ENCODE measurements around the gene ACP4. TPM values are rescaled to one million over a fixed set of nuclear protein-coding genes. Genes with fewer than 3 reads are reported as not detected.
"Not testable (repeated sequence)": the region's sequence is repeated elsewhere in the genome, so short reads cannot be mapped to it uniquely, and the experiment has no call there.

ACP4 gene
- total RNA-seq, 1 donor from 2014 or later: not detected

DNA sequence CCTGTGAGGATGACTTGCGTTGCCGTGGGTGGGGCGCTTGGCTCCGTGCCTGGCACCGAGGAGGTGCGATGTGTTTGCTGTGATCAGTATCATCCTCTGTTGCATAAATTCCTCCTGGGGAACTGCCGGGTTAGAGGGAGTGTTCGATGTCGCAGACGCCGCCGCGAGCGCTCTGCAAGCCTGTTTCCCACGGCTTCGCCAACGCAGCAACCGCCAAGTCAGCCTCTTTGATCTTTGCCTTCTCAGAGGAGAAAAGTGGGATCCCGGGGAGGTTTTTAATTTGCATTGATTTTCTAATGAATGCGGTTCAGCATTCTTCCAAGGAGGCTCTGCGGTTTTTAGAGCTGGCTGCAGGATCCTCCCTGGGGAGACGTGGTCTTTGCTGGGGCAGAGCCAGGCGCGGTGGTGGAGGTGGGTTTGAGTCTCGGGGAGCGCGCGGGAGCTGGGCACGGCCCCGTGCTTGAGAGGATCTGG lies 12.3 kb upstream of the ACP4 start:
- no peak for DNase-seq

- no peak for DNase-seq
Observed at GRCh38 chr19:50778906-50779430, 11.2 kb upstream of the ACP4 start.

DNA sequence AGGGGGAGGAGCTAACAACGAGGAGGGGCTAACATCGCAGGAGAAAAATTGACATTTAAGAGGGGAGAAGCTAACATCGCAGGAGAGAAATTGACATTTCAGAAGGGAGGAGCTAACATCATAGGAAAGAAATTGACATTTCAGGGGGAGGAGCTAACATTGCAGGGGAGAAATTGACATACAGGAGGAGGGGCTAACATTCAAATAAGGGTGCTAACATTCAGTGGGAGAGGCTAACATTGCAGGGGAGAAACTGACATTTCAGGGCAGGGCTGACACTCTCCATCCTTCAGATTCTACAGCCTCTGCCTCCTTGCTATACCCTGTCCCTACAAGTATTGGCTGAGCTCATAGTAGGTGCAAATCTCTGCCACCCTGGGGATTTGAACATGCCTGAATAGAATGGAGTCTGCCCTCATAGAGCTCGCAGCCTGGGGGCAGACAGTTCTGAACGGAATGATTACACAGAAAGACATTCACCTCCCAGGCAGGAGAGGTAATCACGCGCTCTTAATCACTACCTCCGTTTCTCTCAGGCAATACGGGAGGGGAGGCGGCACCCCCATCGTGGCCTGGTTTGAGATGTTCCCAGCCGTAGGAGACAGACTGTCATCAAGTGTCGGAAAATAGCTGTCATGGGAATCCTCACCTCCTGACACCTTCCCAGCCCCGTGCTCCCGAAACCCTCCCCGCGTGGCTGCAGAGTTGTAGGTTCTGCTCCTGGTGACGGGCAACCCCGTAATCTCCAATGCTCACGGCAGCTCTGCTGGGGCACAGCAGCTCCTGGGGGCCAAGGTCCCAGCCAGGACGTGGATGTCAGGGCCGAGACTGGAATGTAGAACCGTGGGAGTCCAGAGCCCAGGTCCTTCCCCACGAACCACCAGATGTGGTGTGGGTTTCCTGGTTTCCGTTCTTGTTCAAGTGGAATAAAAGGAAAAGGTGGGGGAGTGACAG lies 10.4 kb upstream of the ACP4 start:
- DNase-seq: no peak

DNA sequence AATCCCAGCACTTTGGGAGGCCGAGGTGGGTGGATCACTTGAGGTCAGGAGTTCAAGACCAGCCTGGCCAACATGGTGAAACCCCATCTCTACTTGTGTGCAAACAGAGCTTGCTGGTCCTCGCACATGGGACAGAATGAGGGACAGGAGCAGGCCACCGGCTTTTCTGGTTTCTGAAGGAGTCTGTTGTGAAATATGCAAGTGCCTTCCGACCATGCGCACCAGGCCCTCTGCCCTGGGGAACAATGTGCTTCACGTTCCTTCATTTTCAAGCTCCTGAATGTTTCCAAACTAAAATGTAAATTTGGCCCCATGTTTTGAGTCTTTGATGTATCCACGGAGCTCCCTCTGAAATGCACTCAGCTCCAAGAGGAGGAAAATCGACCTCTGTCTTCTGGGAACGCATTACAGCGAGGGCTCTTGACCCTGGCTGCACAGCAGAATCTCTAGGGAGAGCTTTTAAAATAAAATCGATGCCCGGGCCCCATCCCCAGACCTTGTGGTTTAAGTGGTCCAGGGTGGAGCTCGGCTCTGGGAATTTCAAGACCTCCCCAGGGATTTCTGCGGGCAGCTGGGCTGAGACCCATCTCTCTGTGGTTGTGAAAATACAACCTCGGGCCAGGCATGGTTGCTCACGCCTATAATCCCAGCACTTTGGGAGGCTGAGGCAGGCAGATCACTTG lies 9.3 kb upstream of the ACP4 start:
- DNase-seq: no peak

DNA sequence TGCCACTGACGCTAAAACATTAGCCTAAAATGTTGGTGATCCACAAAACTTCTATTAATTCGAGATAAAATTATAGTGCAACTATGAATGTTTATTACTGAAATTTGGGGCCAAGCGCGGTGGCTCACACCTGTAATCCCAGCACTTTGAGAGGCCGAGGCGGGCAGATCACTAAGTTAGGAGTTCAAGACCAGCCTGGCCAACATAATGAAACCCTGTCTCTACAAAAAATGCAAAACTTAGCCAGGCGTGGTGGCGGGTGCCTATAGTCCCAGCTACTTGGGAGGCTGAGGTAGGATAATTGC lies 6.4 kb upstream of the ACP4 start:
- not testable (repeated sequence) for DNase-seq

GRCh38 chr19:50784710-50785109 lies 5.5 kb upstream of the ACP4 start:
- DNase-seq: no peak

DNA sequence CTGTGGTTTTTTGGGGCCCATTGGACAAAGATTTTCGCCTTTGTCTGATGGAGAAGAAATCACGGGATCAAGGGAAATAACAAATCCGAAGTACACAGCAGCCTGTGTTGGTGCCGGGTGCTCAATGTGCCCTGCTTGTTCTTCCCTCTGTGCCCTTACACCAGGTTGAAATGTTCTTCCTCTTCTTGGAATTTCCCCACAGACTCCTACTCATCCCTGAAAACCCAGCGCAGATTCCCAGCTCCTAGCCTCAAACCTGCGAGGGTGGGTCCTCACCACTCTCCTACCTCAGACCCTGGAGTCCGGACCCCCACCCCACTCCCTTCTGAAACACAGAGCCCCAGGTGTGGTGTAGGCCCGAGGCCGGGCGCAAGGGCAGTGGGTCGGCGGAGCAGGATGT lies 4.9 kb upstream of the ACP4 start:
- no peak for DNase-seq

GRCh38 chr19:50790922-50791467 lies 780 bp downstream of the ACP4 start:
- DNase-seq: no peak

GRCh38 chr19:50791594-50792271 lies 1.5 kb downstream of the ACP4 start:
- no peak for DNase-seq

GRCh38 chr19:50792272-50793250 lies 2.3 kb downstream of the ACP4 start:
- DNase-seq: no peak

GRCh38 chr19:50793558-50794065 lies 3.4 kb downstream of the ACP4 start:
- DNase-seq: no peak

DNA sequence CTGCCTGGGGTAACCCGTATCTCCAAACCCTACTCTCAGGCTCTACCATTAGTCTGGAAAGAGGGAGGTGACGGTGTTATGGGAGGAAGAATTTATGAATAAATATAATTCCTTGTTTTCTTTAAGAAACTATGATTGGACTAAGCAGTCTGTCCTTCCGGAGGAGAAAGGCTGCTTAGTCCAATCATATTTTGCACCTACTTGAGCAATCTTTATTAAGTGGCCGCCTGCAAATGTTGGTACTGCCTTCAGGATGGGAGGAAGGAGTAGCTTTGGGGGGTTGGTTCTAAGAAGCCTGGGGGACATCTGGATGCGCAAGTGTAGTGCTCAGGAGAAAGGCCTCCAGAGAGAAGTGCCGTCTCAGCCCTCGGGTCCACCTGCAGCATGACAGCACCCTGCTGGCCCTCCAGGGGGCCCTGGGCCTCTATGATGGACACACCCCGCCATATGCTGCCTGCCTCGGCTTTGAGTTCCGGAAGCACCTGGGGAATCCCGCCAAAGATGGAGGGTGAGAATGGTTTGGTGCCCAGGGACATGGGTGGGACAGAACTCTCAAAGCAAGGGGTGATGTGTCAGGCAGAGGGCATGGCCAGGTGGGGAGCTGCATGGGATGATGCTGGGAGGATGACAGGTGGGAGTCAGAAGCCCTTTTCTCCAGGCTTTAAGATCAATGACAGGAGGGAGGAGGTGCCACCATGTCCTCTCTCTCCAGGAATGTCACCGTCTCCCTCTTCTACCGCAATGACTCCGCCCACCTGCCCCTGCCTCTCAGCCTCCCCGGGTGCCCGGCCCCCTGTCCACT lies 4.1 kb downstream of the ACP4 start:
- no peak for DNase-seq

- no peak for DNase-seq
Observed at GRCh38 chr19:50794876-50795663, 4.9 kb downstream of the ACP4 start.

- no peak for DNase-seq
Observed at GRCh38 chr19:50795664-50796073, 5.5 kb downstream of the ACP4 start.

DNA sequence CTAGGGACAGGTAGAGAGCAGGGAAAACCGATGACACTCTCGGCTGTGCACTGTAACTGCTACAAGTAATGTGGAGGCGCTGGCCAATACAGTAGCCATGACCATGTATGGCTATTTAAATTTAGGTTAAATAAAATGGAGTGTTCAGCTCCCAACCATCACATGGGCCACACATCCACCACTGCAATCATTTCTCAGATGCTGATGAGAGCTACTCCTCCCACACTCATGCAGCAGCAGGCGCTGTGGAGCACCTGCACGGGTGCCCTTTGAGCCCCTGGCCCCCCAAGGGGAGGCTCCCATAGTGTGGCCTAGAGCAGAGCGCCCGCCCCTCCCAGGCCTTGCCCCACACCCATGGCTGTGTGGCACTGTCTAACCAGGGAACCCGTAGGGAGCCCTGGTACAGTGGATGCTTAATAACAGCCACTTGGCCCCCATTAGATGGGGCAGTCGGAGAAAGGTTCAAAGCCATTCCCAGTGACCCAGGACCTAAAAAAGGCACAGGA lies 6.0 kb downstream of the ACP4 start:
- DNase-seq: no peak

DNA sequence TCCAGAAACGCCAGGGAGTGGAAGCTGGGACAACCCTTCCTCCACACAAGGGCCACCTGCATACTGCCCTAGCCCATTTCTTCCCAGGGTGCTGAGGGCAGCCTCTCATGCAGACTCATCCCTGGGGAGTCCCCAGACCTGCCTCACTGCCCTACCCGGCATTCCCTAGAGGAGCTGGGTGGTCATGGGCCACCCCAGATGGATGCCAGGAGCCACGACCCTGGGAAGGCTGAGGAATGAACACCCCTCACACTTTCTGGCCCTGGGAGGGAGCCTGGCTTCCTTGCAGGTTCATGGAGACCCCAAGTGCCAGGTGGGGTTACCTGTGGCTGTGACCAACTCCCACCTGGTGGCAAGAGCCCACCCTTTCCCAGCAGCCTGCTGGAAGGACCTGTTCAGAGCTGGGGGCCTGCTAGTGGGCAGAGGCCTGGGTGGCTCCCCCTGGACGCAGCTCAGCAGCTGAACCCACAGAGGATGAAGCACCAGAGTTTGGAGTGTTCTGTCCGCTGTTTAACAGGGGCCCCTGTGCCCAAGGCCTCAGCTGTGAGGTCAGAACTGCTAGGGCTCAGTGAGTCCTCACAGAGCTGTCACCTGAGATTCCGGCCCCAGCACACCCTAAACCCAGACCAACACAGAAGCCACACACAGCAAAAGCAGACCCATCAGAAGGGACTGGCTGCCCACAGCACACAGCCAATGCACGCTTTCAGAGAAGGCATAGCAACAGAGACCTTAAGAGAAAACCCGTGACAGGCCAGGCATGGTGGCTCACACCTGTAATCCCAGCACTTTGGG lies 6.6 kb downstream of the ACP4 start:
- DNase-seq: no peak

- no peak for DNase-seq
Observed at GRCh38 chr19:50797429-50797780, 7.2 kb downstream of the ACP4 start.
